ENCODE measurements around the gene CYBC1.

DNA sequence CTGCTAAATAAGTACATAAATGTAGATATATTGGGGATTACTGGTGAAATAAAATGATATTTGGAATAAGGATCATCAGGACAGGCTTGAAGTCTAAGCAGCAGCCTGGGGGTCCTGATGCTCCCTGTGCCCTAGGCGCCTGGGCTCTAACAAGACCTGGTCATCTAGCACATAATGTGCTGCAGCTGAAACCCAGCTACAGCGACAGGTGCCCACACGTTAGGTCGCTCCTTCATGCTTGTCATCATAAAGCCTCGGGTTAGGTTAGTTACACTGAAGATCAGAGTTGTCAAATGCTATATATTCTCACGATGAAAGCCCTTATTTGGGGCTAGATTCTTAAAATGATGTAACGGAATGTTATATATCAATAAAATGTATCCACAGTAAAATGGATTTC, 19.5 kb upstream of the CYBC1 start:
- TF ChIP-seq, protein P1, sequence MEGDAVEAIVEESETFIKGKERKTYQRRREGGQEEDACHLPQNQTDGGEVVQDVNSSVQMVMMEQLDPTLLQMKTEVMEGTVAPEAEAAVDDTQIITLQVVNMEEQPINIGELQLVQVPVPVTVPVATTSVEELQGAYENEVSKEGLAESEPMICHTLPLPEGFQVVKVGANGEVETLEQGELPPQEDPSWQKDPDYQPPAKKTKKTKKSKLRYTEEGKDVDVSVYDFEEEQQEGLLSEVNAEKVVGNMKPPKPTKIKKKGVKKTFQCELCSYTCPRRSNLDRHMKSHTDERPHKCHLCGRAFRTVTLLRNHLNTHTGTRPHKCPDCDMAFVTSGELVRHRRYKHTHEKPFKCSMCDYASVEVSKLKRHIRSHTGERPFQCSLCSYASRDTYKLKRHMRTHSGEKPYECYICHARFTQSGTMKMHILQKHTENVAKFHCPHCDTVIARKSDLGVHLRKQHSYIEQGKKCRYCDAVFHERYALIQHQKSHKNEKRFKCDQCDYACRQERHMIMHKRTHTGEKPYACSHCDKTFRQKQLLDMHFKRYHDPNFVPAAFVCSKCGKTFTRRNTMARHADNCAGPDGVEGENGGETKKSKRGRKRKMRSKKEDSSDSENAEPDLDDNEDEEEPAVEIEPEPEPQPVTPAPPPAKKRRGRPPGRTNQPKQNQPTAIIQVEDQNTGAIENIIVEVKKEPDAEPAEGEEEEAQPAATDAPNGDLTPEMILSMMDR (IDR thresholded peaks at IDR 0.05), result no peak
- TF ChIP-seq POLR2A (IDR thresholded peaks at IDR 0.05), result no peak

Measured in testis (tissue), 2 donors.